H1 (cell line): Measurements from ENCODE around the gene NELFE. TPM values are rescaled to one million over a fixed set of nuclear protein-coding genes. Genes with fewer than 3 reads are reported as not detected.

Source experiments
- CTCF ChIA-PET: fragments of 300-600 bp; sonication (Branson Sonifier 250); formaldehyde crosslinking; loops from one replicate; lab custom pipeline; 2021; ENCODE audit not compliant: partially characterized antibody; lab: Charles Lee
- POLR2A ChIA-PET: fragments of 300-600 bp; sonication (Branson Sonifier 250); formaldehyde crosslinking; loops from one replicate; lab custom pipeline; 2021; ENCODE audit warnings: inconsistent platforms; ENCODE audit not compliant: partially characterized antibody; lab: Charles Lee
- DNase-seq, 2 experiments: peaks; one replicate each; pipeline versions ENCODE4 v3.0.0 to v3.0.0-alpha.2; 2010 to 2022; ENCODE audit warnings: low spot score in 2 of 2, low read depth in 1 of 2, mixed read lengths in 1 of 2
- FAIRE-seq: peaks from 2 replicates; lab custom pipeline; 2011; peaks lifted over from hg19 to GRCh38; lab: Jason Lieb, UNC
- H2AFZ ChIP-seq: 2 replicates; pipeline ENCODE4 v1.8.1; 2012; ENCODE audit warnings: low read length, inconsistent platforms
- H2AK5ac ChIP-seq: 2 replicates; pipeline ENCODE4 v1.6.1; 2013; ENCODE audit warnings: low read depth, low read length
- H2BK120ac ChIP-seq: replicated peaks from 2 replicates; pipeline ENCODE3; 2013; ENCODE audit warnings: low read depth, low read length, inconsistent platforms
- H2BK12ac ChIP-seq: 2 replicates; pipeline ENCODE4 v1.6.1; 2013; ENCODE audit warnings: low read depth, low read length
- H2BK15ac ChIP-seq: 2 replicates; pipeline ENCODE4 v1.6.1; 2013; ENCODE audit warnings: low read length
- H2BK20ac ChIP-seq: 2 replicates; pipeline ENCODE4 v1.6.1; 2013; ENCODE audit warnings: low read length
- H2BK5ac ChIP-seq: 2 replicates; pipeline ENCODE4 v1.6.1; 2013; ENCODE audit warnings: low read depth, low read length
- H3K14ac ChIP-seq: 2 replicates; pipeline ENCODE4 v1.6.1; 2013; ENCODE audit warnings: inconsistent platforms; ENCODE audit not compliant: insufficient read length
- H3K18ac ChIP-seq: 2 replicates; pipeline ENCODE4 v1.6.1; 2013; ENCODE audit warnings: low read length; ENCODE audit errors: extremely low read depth
- H3K23ac ChIP-seq: 2 replicates; pipeline ENCODE4 v1.6.1; 2013; ENCODE audit warnings: inconsistent platforms; ENCODE audit not compliant: insufficient read length
- H3K23me2 ChIP-seq: 2 replicates; pipeline ENCODE4 v1.6.1; 2013; ENCODE audit warnings: low read depth, low read length
- H3K27ac ChIP-seq: 2 replicates; pipeline ENCODE4 v1.6.1; 2011; ENCODE audit warnings: low read depth, low read length, inconsistent platforms
- H3K27me3 ChIP-seq, 4 experiments: replicated peaks in 1 of 4; 1 replicate in 1 of 4; 2 replicates in 3 of 4; pipeline versions ENCODE4 v1.6.1 to v1.8.1; 2011 to 2013; ENCODE audit warnings: low read length in 3 of 4, mild to moderate bottlenecking in 3 of 4, inconsistent platforms in 2 of 4, mixed read lengths in 2 of 4, moderate library complexity in 1 of 4; ENCODE audit not compliant: control insufficient read depth in 3 of 4, insufficient read depth in 3 of 4; ENCODE audit errors: extremely low read depth in 1 of 4
- H3K36me3 ChIP-seq, 4 experiments: 2 replicates each; pipeline versions ENCODE4 v1.6.1 to v1.8.1; 2011 to 2013; ENCODE audit warnings: mild to moderate bottlenecking in 4 of 4, low read length in 3 of 4, moderate library complexity in 2 of 4, control low read depth in 1 of 4, inconsistent platforms in 1 of 4; ENCODE audit not compliant: insufficient read depth in 4 of 4, control insufficient read depth in 2 of 4
- H3K4ac ChIP-seq: replicated peaks from 2 replicates; pipeline ENCODE3; 2013; ENCODE audit warnings: low read length, low read depth, mixed read lengths, inconsistent platforms; ENCODE audit not compliant: insufficient read length
- H3K4me1 ChIP-seq, 4 experiments: replicated peaks in 1 of 4; 1 replicate in 1 of 4; 2 replicates in 3 of 4; pipeline versions ENCODE4 v1.6.1 to v1.8.1; 2011 to 2013; ENCODE audit warnings: low read length in 3 of 4, inconsistent platforms in 2 of 4, mixed read lengths in 1 of 4; ENCODE audit not compliant: insufficient read depth in 4 of 4, control insufficient read depth in 3 of 4
- H3K4me2 ChIP-seq, 2 experiments: 2 replicates each; pipeline versions ENCODE4 v1.6.1 to v1.8.1; 2011 to 2013; ENCODE audit warnings: low read depth in 2 of 2, low read length in 2 of 2, control low read depth in 1 of 2, inconsistent platforms in 1 of 2, mild to moderate bottlenecking in 1 of 2; ENCODE audit not compliant: insufficient read depth in 1 of 2
- H3K4me3 ChIP-seq, 4 experiments: fragments of 200-600, 300-600 bp in 1 of 4; sonication (generic), shearing (Covaris generic), sonication (Bioruptor Twin) in 1 of 4; 2 replicates each; pipeline versions ENCODE4 v1.5.1 to v1.8.1; 2011 to 2016; ENCODE audit warnings: low read length in 4 of 4, low read depth in 3 of 4, control low read depth in 2 of 4, inconsistent platforms in 2 of 4, mild to moderate bottlenecking in 2 of 4, mixed read lengths in 1 of 4, moderate library complexity in 1 of 4; ENCODE audit not compliant: insufficient read depth in 2 of 4; ENCODE audit errors: extremely low read depth in 1 of 4
- H3K56ac ChIP-seq: replicated peaks from 2 replicates; pipeline ENCODE3; 2013; ENCODE audit warnings: low read depth, mild to moderate bottlenecking, mixed read lengths, low read length, inconsistent platforms; ENCODE audit not compliant: insufficient read length
- H3K79me1 ChIP-seq: 2 replicates; pipeline ENCODE4 v1.6.1; 2013; ENCODE audit warnings: low read depth, low read length, control low read depth
- H3K79me2 ChIP-seq, 2 experiments: 2 replicates each; pipeline versions ENCODE4 v1.6.1 to v1.8.1; 2012 to 2013; ENCODE audit warnings: low read length in 2 of 2, mild to moderate bottlenecking in 2 of 2, inconsistent platforms in 1 of 2; ENCODE audit not compliant: insufficient read depth in 2 of 2, control insufficient read depth in 1 of 2
- H3K9ac ChIP-seq, 4 experiments: replicated peaks in 1 of 4; 1 replicate in 1 of 4; 2 replicates in 3 of 4; pipeline versions ENCODE4 v1.6.1 to v1.8.1; 2011 to 2013; ENCODE audit warnings: low read depth in 3 of 4, low read length in 3 of 4, control low read depth in 2 of 4, mild to moderate bottlenecking in 2 of 4, moderate library complexity in 2 of 4, inconsistent platforms in 1 of 4; ENCODE audit errors: extremely low read depth in 1 of 4
- H3K9me3 ChIP-seq, 2 experiments: 2 replicates each; pipeline versions ENCODE4 v1.6.1 to v1.8.1; 2012 to 2013; ENCODE audit warnings: mild to moderate bottlenecking in 2 of 2, moderate library complexity in 2 of 2, control low read depth in 1 of 2, inconsistent platforms in 1 of 2, low read depth in 1 of 2, low read length in 1 of 2, mixed read lengths in 1 of 2; ENCODE audit not compliant: insufficient read depth in 2 of 2
- H4K20me1 ChIP-seq, 2 experiments: replicated peaks in 1 of 2; 2 replicates each; pipeline versions ENCODE3 to v1.8.1; 2011 to 2013; ENCODE audit warnings: inconsistent platforms in 2 of 2, low read length in 2 of 2, mild to moderate bottlenecking in 1 of 2; ENCODE audit not compliant: insufficient read depth in 2 of 2, control insufficient read depth in 1 of 2
- H4K5ac ChIP-seq: 2 replicates; pipeline ENCODE4 v1.6.1; 2013; ENCODE audit warnings: low read length, low read depth, mixed read lengths, inconsistent platforms; ENCODE audit not compliant: insufficient read length
- H4K8ac ChIP-seq: 2 replicates; pipeline ENCODE4 v1.8.0; 2013; ENCODE audit warnings: mild to moderate bottlenecking, moderate library complexity, low read length, inconsistent platforms; ENCODE audit not compliant: insufficient read depth; ENCODE audit errors: extremely low read depth
- H4K91ac ChIP-seq: replicated peaks from 2 replicates; pipeline ENCODE3; 2013; ENCODE audit warnings: low read length, mixed read lengths, inconsistent platforms; ENCODE audit not compliant: insufficient read length
- CTBP2 ChIP-seq: IDR thresholded peaks from 2 replicates; pipeline ENCODE4 v1.7.0; 2011; ENCODE audit warnings: borderline replicate concordance, mild to moderate bottlenecking, moderate library complexity, mixed read lengths, low read length; ENCODE audit not compliant: insufficient read depth, insufficient read length
- KDM5A ChIP-seq: fragments of 200-600 bp; IDR thresholded peaks from 2 replicates; pipeline ENCODE4 v1.7.1; 2012; ENCODE audit warnings: mild to moderate bottlenecking, low read length, inconsistent platforms, mixed read lengths
- RNF2 ChIP-seq: fragments of 200-900, 300-1000 bp; sonication (generic); IDR thresholded peaks from 2 replicates; pipeline ENCODE4 v1.7.1; 2016; ENCODE audit warnings: borderline replicate concordance, low read depth, mild to moderate bottlenecking, antibody characterized with exemption, low read length; ENCODE audit not compliant: poor library complexity, severe bottlenecking; ENCODE audit errors: missing control alignments
- SUZ12 ChIP-seq: fragments of 200-600 bp; sonication (generic); IDR thresholded peaks from 2 replicates; pipeline ENCODE4 v1.6.1; 2012; ENCODE audit warnings: mild to moderate bottlenecking, inconsistent platforms, low read length, moderate library complexity, mixed read lengths
- TAF7 ChIP-seq: optimal IDR thresholded peaks from 2 replicates; pipeline ENCODE3; 2011; ENCODE audit warnings: low read depth, mild to moderate bottlenecking, inconsistent platforms, low read length, moderate library complexity, borderline replicate concordance
- polyA plus RNA-seq, 7 experiments: library from polyadenylated mRNA; depleted of rRNA in 3 of 7; stranded (reverse) in 5 of 7; unstranded in 2 of 7; fragments of >200 nt in 5 of 7; fragments of 200-250 nt in 2 of 7; gene quantifications; 1 replicate in 5 of 7; 2 replicates in 1 of 7; 4 replicates in 1 of 7; pipeline versions ENCODE4 v1.2.1 to v1.2.3, GENCODE V29; 2011 to 2013; ENCODE audit warnings: missing spikeins in 2 of 7, mixed read lengths in 2 of 7
- total RNA-seq: library from RNA; stranded (reverse); fragmentation: NEBNext Ultra II Directional; extraction: Animal tissue kit (Norgen Biotek cat#: 25700); gene quantifications from 2 replicates; pipeline ENCODE4 v1.2.1, GENCODE V29; 2021

The NELFE gene
- total and polyA plus RNA-seq, 2 of the 8 experiments (the other 6 are each of a cell fraction or from before 2014, with no cell fraction given), result 49.2 to 71.5 TPM

GRCh38 chr6:31915351-31915750 lies 43.4 kb downstream of the NELFE start:
- Histone ChIP-seq H3K23ac (no peak overlapping the region), H3K27ac (no peak overlapping the region), H4K20me1 (no peaks in the 10 kb centered on the region), H4K5ac (no peak overlapping the region), H3K36me3 (no peaks in the 10 kb centered on the region), H3K14ac (no peak overlapping the region), H3K18ac (no peak overlapping the region), H2BK12ac (no peak overlapping the region), H2BK15ac (no peak overlapping the region), H3K79me1 (no peaks in the 10 kb centered on the region), H3K23me2 (no peaks in the 10 kb centered on the region; the same call in 1 of the 2 replicates), H2BK20ac (no peak overlapping the region), H2BK5ac (no peak overlapping the region), H3K56ac (no peak overlapping the region), H3K27me3 (no peaks in the 10 kb centered on the region), H2AK5ac (no peak overlapping the region), H2BK120ac (no peak overlapping the region), H3K4me3 (no peak overlapping the region), H3K4me2 (no peak overlapping the region), H3K4ac (no peak overlapping the region), H3K79me2 (no peaks in the 10 kb centered on the region), H2AFZ (no peak overlapping the region), H4K8ac (no peak overlapping the region), H3K4me1 (no peaks in the 10 kb centered on the region), H3K9me3 (no peaks in the 10 kb centered on the region), H4K91ac (no peak overlapping the region), H3K9ac (no peak overlapping the region)
- no peak for DNase-seq
- FAIRE-seq, result no peak
- CTCF ChIA-PET, result interaction anchor here (0.8 to 2.1 kb wide), 4 partner anchors 8 to 37 kb away, joined by 3 to 5 read pairs (median 4); no protein-coding TSS in a partner anchor
- POLR2A ChIA-PET, result no interaction called here
- TF ChIP-seq RNF2, result no peak
- no peak for TF ChIP-seq CTBP2
- no peak for TF ChIP-seq TAF7
- TF ChIP-seq KDM5A, result no peak
- no peak for TF ChIP-seq SUZ12
